A549 (cell line): ENCODE results near the gene RAB5IF. TPM values are rescaled to one million over a fixed set of nuclear protein-coding genes. Genes with fewer than 3 reads are reported as not detected.

Experiments used
- ATAC-seq, 2 experiments: fragments of 200-7000 bp in 1 of 2; fragments of >200 bp in 1 of 2; cut with Nextera tagmentation in 1 of 2; cut with Tn5 transposase in 1 of 2; 3 replicates each; pipeline versions ENCODE4 v1.8.0 to v1.9.1; 2018 to 2020; ENCODE audit warnings: mild to moderate bottlenecking in 1 of 2, moderate library complexity in 1 of 2
- CTCF ChIA-PET: fragments of 300-600 bp; sonication (Branson Sonifier 250); formaldehyde crosslinking; extraction: SDS; loops from one replicate; lab custom pipeline; 2021; ENCODE audit warnings: antibody characterized with exemption, inconsistent platforms; lab: Yijun Ruan, JAX
- POLR2A ChIA-PET: fragments of 350-600 bp; formaldehyde crosslinking; extraction: SDS; loops from one replicate; lab custom pipeline; 2021; ENCODE audit warnings: antibody characterized with exemption, inconsistent platforms; lab: Yijun Ruan, JAX
- DNase-seq, 2 experiments: peaks; one replicate each; pipeline versions ENCODE4 v3.0.0 to v3.0.0-alpha.2; 2011 to 2016; ENCODE audit warnings: low read depth in 1 of 2, low spot score in 1 of 2
- FAIRE-seq: peaks from 2 replicates; lab custom pipeline; 2011; peaks lifted over from hg19 to GRCh38; lab: Jason Lieb, UNC
- H3K27ac ChIP-seq, 2 experiments: fragments of >200 bp; sonication (Bioruptor Twin); formaldehyde crosslinking; 3 replicates each; pipeline ENCODE4 v1.5.1; 2016 to 2017
- H3K4me1 ChIP-seq: fragments of >200 bp; sonication (Bioruptor Twin); formaldehyde crosslinking; 3 replicates; pipeline ENCODE4 v1.6.1; 2016
- H3K4me2 ChIP-seq: fragments of >200 bp; sonication (Bioruptor Twin); formaldehyde crosslinking; 3 replicates; pipeline ENCODE4 v1.6.1; 2016
- H3K4me3 ChIP-seq: fragments of >200 bp; sonication (Bioruptor Twin); formaldehyde crosslinking; 3 replicates; pipeline ENCODE4 v1.5.1; 2016
- H3K9me3 ChIP-seq: fragments of >200 bp; sonication (Bioruptor Twin); formaldehyde crosslinking; 3 replicates; pipeline ENCODE4 v1.6.1; 2016
- BCL3 ChIP-seq: fragments of >200 bp; sonication (Bioruptor Twin); formaldehyde crosslinking; IDR thresholded peaks from 3 replicates; pipeline ENCODE4 v1.6.1; 2016
- BHLHE40 ChIP-seq: IDR thresholded peaks from 2 replicates; pipeline ENCODE4 v1.6.1; 2012; ENCODE audit warnings: low read depth, low read length, inconsistent platforms
- CBX2 ChIP-seq: fragments of 200-600 bp; sonication (generic); IDR thresholded peaks from 2 replicates; pipeline ENCODE4 v1.6.1; 2016; ENCODE audit warnings: low read depth, mild to moderate bottlenecking, borderline replicate concordance
- CEBPB ChIP-seq, 2 experiments: fragments of >200 bp in 1 of 2; sonication (Bioruptor Twin) in 1 of 2; formaldehyde crosslinking in 1 of 2; IDR thresholded peaks; 2 replicates each; pipeline ENCODE4 v1.6.1; 2012 to 2016
- EHF ChIP-seq: fragments of 250-450 bp; sonication (Bioruptor Pico); IDR thresholded peaks from 2 replicates; pipeline ENCODE4 v1.5.0; 2020; ENCODE audit warnings: mild to moderate bottlenecking
- EP300 ChIP-seq, 2 experiments: fragments of >200 bp; sonication (Bioruptor Twin); formaldehyde crosslinking; IDR thresholded peaks; 2 replicates in 1 of 2; 3 replicates in 1 of 2; pipeline ENCODE4 v1.6.1; 2016 to 2017
- ESRRA ChIP-seq: fragments of 150-350 bp; IDR thresholded peaks from 2 replicates; pipeline ENCODE4 v1.6.1; 2014; ENCODE audit warnings: mild to moderate bottlenecking, low read length, borderline replicate concordance
- HES2 ChIP-seq: fragments of >200 bp; sonication (Bioruptor Twin); formaldehyde crosslinking; IDR thresholded peaks from 2 replicates; pipeline ENCODE4 v1.6.1; 2016
- HEYL ChIP-seq: fragments of 250-450 bp; sonication (Bioruptor Pico); IDR thresholded peaks from 2 replicates; pipeline ENCODE4 v1.8.0; 2021; ENCODE audit warnings: mild to moderate bottlenecking, moderate library complexity
- HOXA7 ChIP-seq: fragments of 250-450 bp; sonication (Bioruptor Pico); IDR thresholded peaks from 2 replicates; pipeline ENCODE4 v1.5.0; 2020; ENCODE audit warnings: mild to moderate bottlenecking, moderate library complexity
- JUN ChIP-seq, 2 experiments: fragments of >200 bp; sonication (Bioruptor Twin); formaldehyde crosslinking; IDR thresholded peaks; 2 replicates in 1 of 2; 3 replicates in 1 of 2; pipeline ENCODE4 v1.6.1; 2016 to 2017
- MAX ChIP-seq: IDR thresholded peaks from 2 replicates; pipeline ENCODE4 v1.6.1; 2012
- NFE2L2 ChIP-seq: fragments of 150-350 bp; conservative IDR thresholded peaks from 2 replicates; pipeline ENCODE4 v1.6.1; 2014; ENCODE audit warnings: low read length
- NR3C1 ChIP-seq: fragments of >200 bp; sonication (Bioruptor Twin); formaldehyde crosslinking; IDR thresholded peaks from 3 replicates; pipeline ENCODE4 v1.6.1; 2017
- PBX3 ChIP-seq: IDR thresholded peaks from 2 replicates; pipeline ENCODE4 v1.6.1; 2012
- PHF8 ChIP-seq: fragments of 200-600 bp; sonication (generic); IDR thresholded peaks from 2 replicates; pipeline ENCODE4 v1.6.1; 2016; ENCODE audit warnings: low read depth, mild to moderate bottlenecking, antibody characterized with exemption, moderate library complexity, borderline replicate concordance
- RFX5 ChIP-seq: fragments of 450-650 bp; IDR thresholded peaks from 2 replicates; pipeline ENCODE4 v1.7.1; 2014; ENCODE audit warnings: antibody characterized with exemption, mild to moderate bottlenecking, moderate library complexity
- RNF2 ChIP-seq: fragments of 200-600 bp; sonication (generic); IDR thresholded peaks from 2 replicates; pipeline ENCODE4 v1.6.1; 2016; ENCODE audit warnings: low read depth, mild to moderate bottlenecking, antibody characterized with exemption, moderate library complexity, borderline replicate concordance
- USF2 ChIP-seq: fragments of 450-650 bp; IDR thresholded peaks from 2 replicates; pipeline ENCODE4 v1.6.1; 2014; ENCODE audit warnings: antibody characterized with exemption
- ZNF302 ChIP-seq: fragments of 250-450 bp; sonication (Bioruptor Pico); IDR thresholded peaks from 2 replicates; pipeline ENCODE4 v1.9.0; 2021; ENCODE audit warnings: inconsistent platforms, mild to moderate bottlenecking, moderate library complexity
- WGBS: methylation state at CpG from one replicate; pipeline ENCODE4 v1.1.6; 2017; ENCODE audit errors: missing lambda C conversion rate; 5-methylcytosine and 5-hydroxymethylcytosine counted together
- polyA plus RNA-seq, 4 experiments: library from polyadenylated mRNA; depleted of rRNA in 3 of 4; stranded (reverse); fragments of >200 nt; fragmentation: RNase III in 1 of 4; extraction: RNeasy Plus Mini Kit Qiagen cat#74134 plus additional on column Dnase treatment in 1 of 4; gene quantifications; 2 replicates in 3 of 4; 3 replicates in 1 of 4; pipeline ENCODE4 v1.2.3, GENCODE V29; 2011 to 2017

The RAB5IF gene
- polyA plus RNA-seq, 2 of the 4 experiments (the other 2 are of a cell fraction): 246 to 345 TPM

GRCh38 chr20:36584018-36584481 lies 21.5 kb upstream of the RAB5IF start:
- 84% methylated on average over 2 of the region's 2 CpGs for WGBS
- POLR2A ChIA-PET: no interaction called here

GRCh38 chr20:36585410-36586125 lies 20.0 kb upstream of the RAB5IF start:
- TF ChIP-seq ZNF302 (CRISPR knock-in tag) (no peak), PBX3 (no peak)
- ChIA-PET CTCF (interaction anchor here (0.6 to 9.0 kb wide), 5 partner anchors 9 to 168 kb away, joined by 3 to 54 read pairs (median 3); partner anchors contain the start of gene RAB5IF), POLR2A (no interaction called here)
- Histone ChIP-seq H3K27ac (no peak overlapping the region), H3K4me3 (no peak overlapping the region), H3K4me1 (no peaks in the 10 kb centered on the region), H3K9me3 (no peaks in the 10 kb centered on the region), H3K4me2 (no peak overlapping the region)
- ATAC-seq (no peak), FAIRE-seq (no peak), DNase-seq (no peak)
- WGBS: 64% methylated on average over 8 of the region's 8 CpGs

More at GRCh38 chr20:36584018-36584481, 21.5 kb upstream of the RAB5IF start:
- no peak overlapping the region for H3K27ac ChIP-seq
- H3K4me1 ChIP-seq: no peaks in the 10 kb centered on the region
- DNase-seq (no peak), FAIRE-seq (no peak)
- H3K4me3 ChIP-seq: no peak overlapping the region
- CTCF ChIA-PET: interaction anchor here (0.7 to 9.0 kb wide), 2 partner anchors 11 to 21 kb away, joined by 3 to 54 read pairs; partner anchors contain the start of genes RAB5IF and TGIF2
- no peak overlapping the region for H3K4me2 ChIP-seq
- H3K9me3 ChIP-seq: no peaks in the 10 kb centered on the region
- TF ChIP-seq RNF2 (no peak), CEBPB (IDR thresholded peaks at IDR 0.05) (no peak), ESRRA (no peak), HOXA7 (CRISPR knock-in tag) (no peak), EHF (CRISPR knock-in tag) (no peak), USF2 (no peak), PHF8 (no peak), RFX5 (no peak), BCL3 (no peak), JUN (IDR thresholded peaks at IDR 0.05) (no peak), NR3C1 (no peak), HEYL (CRISPR knock-in tag) (no peak), MAX (no peak), HES2 (no peak), EP300 (IDR thresholded peaks at IDR 0.05) (no peak), BHLHE40 (no peak), CBX2 (no peak), ZNF302 (CRISPR knock-in tag) (no peak), NFE2L2 (no peak)
- TF ChIP-seq, all 56 proteins: peak for 0
- no peak for ATAC-seq
